HG02885 (cell line): ENCODE data around the gene PLCB1.

ENCODE experiments used
- ATAC-seq: cut with Tn5 transposase; IDR thresholded peaks from one replicate; pipeline ENCODE4 v1.9.1; 2021; ENCODE audit warnings: mild to moderate bottlenecking; ENCODE audit not compliant: unreplicated experiment, poor library complexity

The PLCB1 gene

GRCh38 chr20:8933381-8933807, 801.3 kb downstream of the PLCB1 start:
- ATAC-seq = no peak

DNA sequence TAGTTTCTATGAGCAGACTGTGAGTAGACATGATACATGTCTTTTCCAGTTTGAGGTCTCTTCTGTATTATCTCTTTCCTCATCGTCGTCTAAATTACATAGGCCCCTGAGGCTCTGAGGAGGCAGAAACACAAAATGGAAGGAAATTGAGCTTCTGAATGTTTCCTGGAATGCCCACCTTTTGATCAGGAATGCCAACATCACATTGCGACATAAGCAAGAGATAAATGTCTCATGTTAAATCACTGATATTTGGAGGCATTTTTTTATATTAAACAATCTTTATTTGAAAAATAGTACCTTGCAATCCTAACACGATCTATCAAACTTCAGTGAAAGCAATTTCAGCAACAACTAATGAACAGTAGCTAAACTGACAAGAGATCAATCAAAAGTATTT, 802.3 kb downstream of the PLCB1 start:
- ATAC-seq = no peak
